ENCODE results near the gene SKAP2. TPM values are rescaled to one million over a fixed set of nuclear protein-coding genes. Genes with fewer than 3 reads are reported as not detected.

SKAP2 gene
- total RNA-seq, 1 experiment from 2014 or later, result 30.7 TPM

DNA sequence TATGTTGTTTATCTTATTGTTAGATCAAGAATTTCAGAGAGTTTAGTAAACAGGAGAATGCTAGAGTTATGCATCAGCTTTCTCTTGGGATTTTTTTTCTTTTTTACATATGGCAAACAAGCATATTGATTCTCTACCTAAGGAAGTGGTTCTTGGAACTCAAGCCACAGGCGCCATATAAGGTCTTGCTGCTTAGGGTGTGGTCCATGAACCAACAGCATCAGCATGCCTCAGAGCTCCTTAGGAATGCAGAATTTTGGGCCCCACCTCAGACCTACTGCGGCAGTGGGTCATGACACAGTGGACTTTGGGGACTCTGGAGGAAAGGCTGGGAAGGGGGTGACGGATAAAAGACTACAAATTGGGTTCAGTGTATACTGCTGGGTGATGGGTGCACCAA is 230.8 kb downstream of the SKAP2 start:
- no peaks in the 10 kb centered on the region for H3K79me2 ChIP-seq (ENCODE audit: insufficient read depth, low read length)
- no peaks in the 10 kb centered on the region for H3K27me3 ChIP-seq (ENCODE audit: insufficient read depth, low read length)
- no peaks in the 10 kb centered on the region for H3K9me2 ChIP-seq (ENCODE audit: insufficient read depth)
- ChIA-PET POLR2A (no interaction called here), CTCF (no interaction called here), RAD21 (ENCODE audit: low non-redundant PET in 1 of 2, low total read pairs in 2 of 2, uncharacterized antibody in 2 of 2, unreplicated experiment in 2 of 2) (no interaction called here)
- H4K20me1 ChIP-seq (ENCODE audit: insufficient read depth), result no peaks in the 10 kb centered on the region
- BruUV-seq (replicated peaks), result no TSS peak
- peaks cover 0 to 3% of the 10 kb centered on the region in 2 experiments; a peak in 1 of 4 replicates for H3K4me1 ChIP-seq (ENCODE audit: control insufficient read depth in 1 of 2, insufficient read depth in 2 of 2, low read length in 2 of 2)
- no peak overlapping the region for H3K4me3 ChIP-seq (replicated peaks in 1 of 2; ENCODE audit: low read depth in 1 of 2, low read length in 2 of 2)
- no peak overlapping the region for H3K9ac ChIP-seq (ENCODE audit: low read length)
- intact Hi-C loops (cut with micrococcal nuclease), result no loop called here
- no peak for DNase-seq (ENCODE audit: low read depth, low spot score)
- H3K9me3 ChIP-seq (ENCODE audit: control insufficient read depth in 1 of 2, insufficient read depth in 1 of 2, low read depth in 1 of 2, low read length in 2 of 2), result no peaks in the 10 kb centered on the region
- no peaks in the 10 kb centered on the region for H3K36me3 ChIP-seq (ENCODE audit: control insufficient read depth in 1 of 2, insufficient read depth in 2 of 2, low read length in 2 of 2)
- no peak for ATAC-seq
- no peak overlapping the region for H2AFZ ChIP-seq (ENCODE audit: low read depth, low read length, poor library complexity, severe bottlenecking)
- H3K4me2 ChIP-seq (ENCODE audit: low read length), result no peak overlapping the region
- H3K27ac ChIP-seq (ENCODE audit: low read depth, low read length), result no peak overlapping the region
- no peak for TF ChIP-seq EZH2 (IDR thresholded peaks at IDR 0.05)
- TF ChIP-seq, protein P1, sequence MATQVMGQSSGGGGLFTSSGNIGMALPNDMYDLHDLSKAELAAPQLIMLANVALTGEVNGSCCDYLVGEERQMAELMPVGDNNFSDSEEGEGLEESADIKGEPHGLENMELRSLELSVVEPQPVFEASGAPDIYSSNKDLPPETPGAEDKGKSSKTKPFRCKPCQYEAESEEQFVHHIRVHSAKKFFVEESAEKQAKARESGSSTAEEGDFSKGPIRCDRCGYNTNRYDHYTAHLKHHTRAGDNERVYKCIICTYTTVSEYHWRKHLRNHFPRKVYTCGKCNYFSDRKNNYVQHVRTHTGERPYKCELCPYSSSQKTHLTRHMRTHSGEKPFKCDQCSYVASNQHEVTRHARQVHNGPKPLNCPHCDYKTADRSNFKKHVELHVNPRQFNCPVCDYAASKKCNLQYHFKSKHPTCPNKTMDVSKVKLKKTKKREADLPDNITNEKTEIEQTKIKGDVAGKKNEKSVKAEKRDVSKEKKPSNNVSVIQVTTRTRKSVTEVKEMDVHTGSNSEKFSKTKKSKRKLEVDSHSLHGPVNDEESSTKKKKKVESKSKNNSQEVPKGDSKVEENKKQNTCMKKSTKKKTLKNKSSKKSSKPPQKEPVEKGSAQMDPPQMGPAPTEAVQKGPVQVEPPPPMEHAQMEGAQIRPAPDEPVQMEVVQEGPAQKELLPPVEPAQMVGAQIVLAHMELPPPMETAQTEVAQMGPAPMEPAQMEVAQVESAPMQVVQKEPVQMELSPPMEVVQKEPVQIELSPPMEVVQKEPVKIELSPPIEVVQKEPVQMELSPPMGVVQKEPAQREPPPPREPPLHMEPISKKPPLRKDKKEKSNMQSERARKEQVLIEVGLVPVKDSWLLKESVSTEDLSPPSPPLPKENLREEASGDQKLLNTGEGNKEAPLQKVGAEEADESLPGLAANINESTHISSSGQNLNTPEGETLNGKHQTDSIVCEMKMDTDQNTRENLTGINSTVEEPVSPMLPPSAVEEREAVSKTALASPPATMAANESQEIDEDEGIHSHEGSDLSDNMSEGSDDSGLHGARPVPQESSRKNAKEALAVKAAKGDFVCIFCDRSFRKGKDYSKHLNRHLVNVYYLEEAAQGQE (IDR thresholded peaks at IDR 0.05; ENCODE audit: low read depth), result no peak
- no peak for TF ChIP-seq POLR2A (IDR thresholded peaks at IDR 0.05; ENCODE audit: borderline replicate concordance, extremely low read depth, insufficient read depth, insufficient read length)
- no peak for TF ChIP-seq TCF7L2 (IDR thresholded peaks at IDR 0.05; ENCODE audit: borderline replicate concordance, extremely low read depth, insufficient read depth, insufficient read length)
- no peak for TF ChIP-seq SIN3A (IDR thresholded peaks at IDR 0.05; ENCODE audit: low read depth)
- no peak for TF ChIP-seq CBX3 (IDR thresholded peaks at IDR 0.05; ENCODE audit: low read depth)
- no peak for TF ChIP-seq RAD21 (IDR thresholded peaks at IDR 0.05; ENCODE audit: low read depth)
- TF ChIP-seq, protein P2, sequence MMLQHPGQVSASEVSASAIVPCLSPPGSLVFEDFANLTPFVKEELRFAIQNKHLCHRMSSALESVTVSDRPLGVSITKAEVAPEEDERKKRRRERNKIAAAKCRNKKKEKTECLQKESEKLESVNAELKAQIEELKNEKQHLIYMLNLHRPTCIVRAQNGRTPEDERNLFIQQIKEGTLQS (IDR thresholded peaks at IDR 0.05), result no peak
- TF ChIP-seq, protein P3, sequence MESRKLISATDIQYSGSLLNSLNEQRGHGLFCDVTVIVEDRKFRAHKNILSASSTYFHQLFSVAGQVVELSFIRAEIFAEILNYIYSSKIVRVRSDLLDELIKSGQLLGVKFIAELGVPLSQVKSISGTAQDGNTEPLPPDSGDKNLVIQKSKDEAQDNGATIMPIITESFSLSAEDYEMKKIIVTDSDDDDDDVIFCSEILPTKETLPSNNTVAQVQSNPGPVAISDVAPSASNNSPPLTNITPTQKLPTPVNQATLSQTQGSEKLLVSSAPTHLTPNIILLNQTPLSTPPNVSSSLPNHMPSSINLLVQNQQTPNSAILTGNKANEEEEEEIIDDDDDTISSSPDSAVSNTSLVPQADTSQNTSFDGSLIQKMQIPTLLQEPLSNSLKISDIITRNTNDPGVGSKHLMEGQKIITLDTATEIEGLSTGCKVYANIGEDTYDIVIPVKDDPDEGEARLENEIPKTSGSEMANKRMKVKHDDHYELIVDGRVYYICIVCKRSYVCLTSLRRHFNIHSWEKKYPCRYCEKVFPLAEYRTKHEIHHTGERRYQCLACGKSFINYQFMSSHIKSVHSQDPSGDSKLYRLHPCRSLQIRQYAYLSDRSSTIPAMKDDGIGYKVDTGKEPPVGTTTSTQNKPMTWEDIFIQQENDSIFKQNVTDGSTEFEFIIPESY (IDR thresholded peaks at IDR 0.05; ENCODE audit: extremely low read depth, insufficient replicate concordance, low read length), result no peak
- no peak for TF ChIP-seq SRF (IDR thresholded peaks at IDR 0.05; ENCODE audit: low read depth)
- TF ChIP-seq EGR1 (IDR thresholded peaks at IDR 0.05; ENCODE audit: low read depth), result no peak
- TF ChIP-seq ZNF274 (IDR thresholded peaks at IDR 0.05; ENCODE audit: low read depth, low read length), result no peak
- TF ChIP-seq, protein P4, sequence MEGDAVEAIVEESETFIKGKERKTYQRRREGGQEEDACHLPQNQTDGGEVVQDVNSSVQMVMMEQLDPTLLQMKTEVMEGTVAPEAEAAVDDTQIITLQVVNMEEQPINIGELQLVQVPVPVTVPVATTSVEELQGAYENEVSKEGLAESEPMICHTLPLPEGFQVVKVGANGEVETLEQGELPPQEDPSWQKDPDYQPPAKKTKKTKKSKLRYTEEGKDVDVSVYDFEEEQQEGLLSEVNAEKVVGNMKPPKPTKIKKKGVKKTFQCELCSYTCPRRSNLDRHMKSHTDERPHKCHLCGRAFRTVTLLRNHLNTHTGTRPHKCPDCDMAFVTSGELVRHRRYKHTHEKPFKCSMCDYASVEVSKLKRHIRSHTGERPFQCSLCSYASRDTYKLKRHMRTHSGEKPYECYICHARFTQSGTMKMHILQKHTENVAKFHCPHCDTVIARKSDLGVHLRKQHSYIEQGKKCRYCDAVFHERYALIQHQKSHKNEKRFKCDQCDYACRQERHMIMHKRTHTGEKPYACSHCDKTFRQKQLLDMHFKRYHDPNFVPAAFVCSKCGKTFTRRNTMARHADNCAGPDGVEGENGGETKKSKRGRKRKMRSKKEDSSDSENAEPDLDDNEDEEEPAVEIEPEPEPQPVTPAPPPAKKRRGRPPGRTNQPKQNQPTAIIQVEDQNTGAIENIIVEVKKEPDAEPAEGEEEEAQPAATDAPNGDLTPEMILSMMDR (IDR thresholded peaks at IDR 0.05 in 2 of 3, conservative IDR thresholded peaks at IDR 0.05 in 1 of 3; ENCODE audit: borderline replicate concordance in 1 of 3, insufficient read depth in 1 of 3, low read depth in 2 of 3, low read length in 2 of 3), result no peak
- no peak for TF ChIP-seq EZH2phosphoT487 (IDR thresholded peaks at IDR 0.05; ENCODE audit: borderline replicate concordance)
- no peak for TF ChIP-seq CEBPB (IDR thresholded peaks at IDR 0.05; ENCODE audit: low read depth)
- no peak for TF ChIP-seq FOSL1 (IDR thresholded peaks at IDR 0.05; ENCODE audit: low read depth)
- no peak for TF ChIP-seq ELF1 (IDR thresholded peaks at IDR 0.05; ENCODE audit: borderline replicate concordance, low read depth)
